Endothelial cell of umbilical vein (primary cell): ENCODE measurements around the gene FGF3. TPM values are rescaled to one million over a fixed set of nuclear protein-coding genes. Genes with fewer than 3 reads are reported as not detected.

Experiments
- BruUV-seq: library from RNA; stranded (reverse); fragments of 400-500 nt; replicated peaks from 2 replicates; lab custom pipeline; 2021; lab: Mats Ljungman, UMichigan
- CTCF ChIA-PET: fragments of 300-600, 350-600 bp; sonication (Branson Sonifier 250); formaldehyde crosslinking; loops from one replicate; lab custom pipeline; 2021; ENCODE audit warnings: antibody characterized with exemption, inconsistent platforms; lab: Charles Lee
- POLR2A ChIA-PET: fragments of 300-600, 350-600 bp; sonication (Branson Sonifier 250); formaldehyde crosslinking; loops from one replicate; lab custom pipeline; 2021; ENCODE audit warnings: antibody characterized with exemption, inconsistent platforms; lab: Charles Lee
- DNase-seq: peaks from one replicate; pipeline ENCODE4 v3.0.0-alpha.2; 2011; ENCODE audit warnings: low read depth, low spot score
- FAIRE-seq: peaks from 2 replicates; lab custom pipeline; 2011; peaks lifted over from hg19 to GRCh38; lab: Jason Lieb, UNC
- H2AFZ ChIP-seq: 2 replicates; pipeline ENCODE4 v1.6.0; 2012; ENCODE audit warnings: low read depth, low read length, control low read depth, inconsistent platforms
- H3K27ac ChIP-seq: 2 replicates; pipeline ENCODE4 v1.5.1; 2011; ENCODE audit warnings: low read depth, mild to moderate bottlenecking, control low read depth, low read length, moderate library complexity; ENCODE audit not compliant: insufficient read depth
- H3K27me3 ChIP-seq, 2 experiments: 2 replicates each; pipeline versions ENCODE4 v1.6.0 to v1.6.1; 2011; ENCODE audit warnings: low read length in 2 of 2, mixed read lengths in 1 of 2; ENCODE audit not compliant: control insufficient read depth in 2 of 2, insufficient read depth in 2 of 2
- H3K36me3 ChIP-seq, 2 experiments: 2 replicates in 1 of 2; 3 replicates in 1 of 2; pipeline ENCODE4 v1.5.1; 2011; ENCODE audit warnings: low read length in 2 of 2, mild to moderate bottlenecking in 1 of 2, moderate library complexity in 1 of 2; ENCODE audit not compliant: control insufficient read depth in 2 of 2, insufficient read depth in 2 of 2; ENCODE audit errors: extremely low read depth in 1 of 2
- H3K4me1 ChIP-seq: 3 replicates; pipeline ENCODE4 v1.5.1; 2011; ENCODE audit warnings: mild to moderate bottlenecking, low read length; ENCODE audit not compliant: control insufficient read depth, insufficient read depth; ENCODE audit errors: extremely low read depth
- H3K4me2 ChIP-seq: 2 replicates; pipeline ENCODE4 v1.6.1; 2011; ENCODE audit warnings: low read length, control low read depth, mixed read lengths; ENCODE audit not compliant: insufficient read depth
- H3K4me3 ChIP-seq, 3 experiments: fragments of 200-600 bp in 1 of 3; sonication (generic), shearing (Covaris generic) in 1 of 3; replicated peaks in 1 of 3; 2 replicates each; pipeline ENCODE4 v1.5.1; 2011 to 2016; ENCODE audit warnings: control low read depth in 3 of 3, low read length in 3 of 3, mild to moderate bottlenecking in 2 of 3, inconsistent platforms in 1 of 3, low read depth in 1 of 3, moderate library complexity in 1 of 3; ENCODE audit not compliant: insufficient read depth in 1 of 3
- H3K79me2 ChIP-seq: 2 replicates; pipeline ENCODE4 v1.6.0; 2012; ENCODE audit warnings: low read length, inconsistent platforms; ENCODE audit not compliant: control insufficient read depth, insufficient read depth
- H3K9ac ChIP-seq: replicated peaks from 2 replicates; pipeline ENCODE3; 2011; ENCODE audit warnings: low read length, control low read depth; ENCODE audit not compliant: insufficient read depth; ENCODE audit errors: extremely low read depth
- H3K9me1 ChIP-seq: replicated peaks from 3 replicates; pipeline ENCODE4 v1.6.0; 2011; ENCODE audit warnings: mild to moderate bottlenecking, low read length; ENCODE audit not compliant: control insufficient read depth, insufficient read depth; ENCODE audit errors: extremely low read depth
- H3K9me3 ChIP-seq: replicated peaks from 2 replicates; pipeline ENCODE4 v1.5.1; 2012; ENCODE audit warnings: low read length, inconsistent platforms; ENCODE audit not compliant: control insufficient read depth, insufficient read depth
- H4K20me1 ChIP-seq: replicated peaks from 2 replicates; pipeline ENCODE3; 2011; ENCODE audit warnings: mild to moderate bottlenecking, low read length; ENCODE audit not compliant: control insufficient read depth, insufficient read depth; ENCODE audit errors: extremely low read depth
- CTCF ChIP-seq, 2 donors: IDR thresholded peaks; 1 replicate in 1 of 2; 2 replicates in 1 of 2; pipeline ENCODE4 v1.5.1; 2011; ENCODE audit warnings: low read length in 2 of 2, mild to moderate bottlenecking in 2 of 2, moderate library complexity in 2 of 2, control low read depth in 1 of 2, inconsistent platforms in 1 of 2, low read depth in 1 of 2; ENCODE audit not compliant: insufficient read depth in 1 of 2; ENCODE audit errors: extremely low read depth in 1 of 2
- EZH2 ChIP-seq: IDR thresholded peaks from 2 replicates; pipeline ENCODE4 v1.6.1; 2012; ENCODE audit warnings: borderline replicate concordance, low read depth, mild to moderate bottlenecking, moderate library complexity, low read length, inconsistent platforms; ENCODE audit not compliant: severe bottlenecking
- FOS ChIP-seq: IDR thresholded peaks from 2 replicates; pipeline ENCODE4 v1.6.1; 2011; ENCODE audit warnings: mild to moderate bottlenecking, low read length, moderate library complexity, borderline replicate concordance; ENCODE audit not compliant: insufficient read depth
- GATA2 ChIP-seq: IDR thresholded peaks from 2 replicates; pipeline ENCODE4 v1.7.0; 2011; ENCODE audit warnings: low read depth, mild to moderate bottlenecking, moderate library complexity, mixed read lengths, low read length; ENCODE audit not compliant: insufficient read length, insufficient read depth
- JUN ChIP-seq: IDR thresholded peaks from 2 replicates; pipeline ENCODE4 v1.6.1; 2011; ENCODE audit warnings: borderline replicate concordance, low read depth; ENCODE audit not compliant: insufficient read length, insufficient read depth
- MAX ChIP-seq: IDR thresholded peaks from 2 replicates; pipeline ENCODE4 v1.6.1; 2011; ENCODE audit not compliant: insufficient read depth, insufficient read length
- MYC ChIP-seq: IDR thresholded peaks from one replicate; pipeline ENCODE4 v1.6.1; 2011; ENCODE audit warnings: mild to moderate bottlenecking, low read depth, low read length
- POLR2A ChIP-seq: IDR thresholded peaks from 2 replicates; pipeline ENCODE4 v1.6.1; 2012; ENCODE audit warnings: low read depth, mild to moderate bottlenecking, control low read depth, low read length
- POLR2AphosphoS5 ChIP-seq: IDR thresholded peaks from 2 replicates; pipeline ENCODE4 v1.6.1; 2012; ENCODE audit warnings: low read depth, mild to moderate bottlenecking, control low read depth, low read length, moderate library complexity; ENCODE audit not compliant: insufficient read depth
- dilution Hi-C: fragments of 300-500 bp; cut with MboI; formaldehyde crosslinking; loops from one replicate; pipeline ENCODE4 v1.15.0; 2019; ENCODE audit warnings: low sequenced_read_pairs; ENCODE audit not compliant: extremely low pct_ligation_motif_present
- intact Hi-C: fragments of 100-400 bp; cut with micrococcal nuclease; formaldehyde crosslinking; loops from one replicate; pipeline ENCODE4 v1.10.0; 2022
- polyA plus RNA-seq, 4 experiments: library from polyadenylated mRNA; depleted of rRNA in 3 of 4; stranded (reverse) in 3 of 4; unstranded in 1 of 4; fragments of >200 nt; gene quantifications; 2 replicates each; pipeline versions ENCODE4 v1.2.1 to v1.2.3, GENCODE V29; 2011 to 2012; ENCODE audit warnings: missing spikeins in 1 of 4
- total RNA-seq: library from RNA; stranded (reverse); gene quantifications from 2 replicates; pipeline ENCODE4 v1.2.3, GENCODE V29; 2021

The FGF3 gene
- total and polyA plus RNA-seq, 2 donors (not counting 3 experiments of a cell fraction or from before 2014, with no cell fraction given), result not detected

- POLR2A ChIA-PET, result no interaction called here
- Histone ChIP-seq H3K79me2 (no peaks in the 10 kb centered on the region), H2AFZ (no peak overlapping the region), H3K9ac (no peak overlapping the region), H3K4me2 (no peak overlapping the region), H3K4me3 (no peak overlapping the region), H3K36me3 (no peaks in the 10 kb centered on the region), H3K9me1 (no peaks in the 10 kb centered on the region), H3K27ac (no peak overlapping the region), H3K9me3 (no peaks in the 10 kb centered on the region), H4K20me1 (no peaks in the 10 kb centered on the region), H3K27me3 (peaks cover 4 to 5% of the 10 kb centered on the region in 2 experiments), H3K4me1 (no peaks in the 10 kb centered on the region)
- no TSS peak for BruUV-seq
- TF ChIP-seq MYC (no peak), POLR2AphosphoS5 (no peak), GATA2 (no peak), CTCF (IDR thresholded peaks at IDR 0.05; ENCODE audit: extremely low read depth in 1 of 2, insufficient read depth in 1 of 2, low read depth in 1 of 2, low read length in 2 of 2) (no peak), JUN (no peak), MAX (no peak), POLR2A (no peak), EZH2 (no peak), FOS (no peak)
- dilution Hi-C loops, result no loop called here
- no peak for DNase-seq
- FAIRE-seq, result no peak
- CTCF ChIA-PET, result no interaction called here
- intact Hi-C loops, result no loop called here
These were observed 20.3 kb upstream of the FGF3 start for GRCh38 chr11:69839516-69839915.
